Liver (tissue), 3 donors: ENCODE measurements around the gene DKK2.

ENCODE experiments used
- CTCF ChIP-seq: fragments of 150-350 bp; IDR thresholded peaks from 2 replicates; pipeline ENCODE4 v1.5.1; 2017; ENCODE audit warnings: improper control_type of control experiment, low read depth, low read length; ENCODE audit not compliant: missing input control
- RAD21 ChIP-seq, 2 donors: IDR thresholded peaks; 2 replicates each; pipeline ENCODE4 v1.6.1; 2016; ENCODE audit warnings: antibody characterized with exemption in 2 of 2, mild to moderate bottlenecking in 2 of 2
- REST ChIP-seq: IDR thresholded peaks from 2 replicates; pipeline ENCODE4 v1.6.1; 2016; ENCODE audit warnings: antibody characterized with exemption, mild to moderate bottlenecking
- donor health status: healthy.
- donor health status: healthy.

- no peak for TF ChIP-seq REST
- TF ChIP-seq RAD21 (IDR thresholded peaks at IDR 0.05): no peak
- no peak for TF ChIP-seq CTCF
Observed at GRCh38 chr4:107017443-107018343, 18.4 kb downstream of the DKK2 start.
